Naive thymus-derived CD4-positive, alpha-beta T cell (primary cell): ENCODE results near the gene CITED4. TPM values are rescaled to one million over a fixed set of nuclear protein-coding genes. Genes with fewer than 3 reads are reported as not detected.

ENCODE experiments used
- ATAC-seq: fragments of 150-1000 bp; cut with Tn5 transposase; 2 replicates; pipeline ENCODE4 v1.10.0; 2021; ENCODE audit warnings: mild to moderate bottlenecking, moderate library complexity
- CTCF ChIA-PET: fragments of 350-600 bp; sonication (Branson Sonifier 250); formaldehyde crosslinking; loops from one replicate; lab custom pipeline; 2021; ENCODE audit warnings: antibody characterized with exemption; lab: Charles Lee
- POLR2A ChIA-PET: fragments of 350-600 bp; sonication (Branson Sonifier 250); formaldehyde crosslinking; loops from one replicate; lab custom pipeline; 2021; ENCODE audit warnings: antibody characterized with exemption, inconsistent platforms; lab: Charles Lee
- DNase-seq, 9 donors: peaks; one replicate each; pipeline versions ENCODE4 v3.0.0 to v3.0.0-alpha.2; 2020 to 2022; ENCODE audit warnings: mixed read lengths in 1 of 9
- H3K27ac ChIP-seq: one replicate; pipeline ENCODE4 v1.7.0; 2013; ENCODE audit warnings: mild to moderate bottlenecking, low read depth, low read length, moderate library complexity
- H3K27me3 ChIP-seq, 2 donors: one replicate each; pipeline ENCODE4 v1.7.0; 2013; ENCODE audit warnings: low read length in 2 of 2, mild to moderate bottlenecking in 2 of 2, moderate library complexity in 2 of 2; ENCODE audit not compliant: control insufficient read depth in 2 of 2, insufficient read depth in 2 of 2
- H3K36me3 ChIP-seq, 3 experiments: 1 replicate in 2 of 3; 2 replicates in 1 of 3; pipeline ENCODE4 v1.7.0; 2013; ENCODE audit warnings: low read length in 3 of 3, mild to moderate bottlenecking in 3 of 3, moderate library complexity in 1 of 3; ENCODE audit not compliant: insufficient read depth in 3 of 3, control insufficient read depth in 2 of 3
- H3K4me1 ChIP-seq, 2 donors: one replicate each; pipeline ENCODE4 v1.7.0; 2013; ENCODE audit warnings: low read length in 2 of 2, mild to moderate bottlenecking in 2 of 2, moderate library complexity in 1 of 2; ENCODE audit not compliant: control insufficient read depth in 2 of 2, insufficient read depth in 2 of 2
- H3K4me3 ChIP-seq: 2 replicates; pipeline ENCODE4 v1.7.0; 2013; ENCODE audit warnings: mild to moderate bottlenecking, low read length
- H3K9me3 ChIP-seq, 3 experiments: 1 replicate in 2 of 3; 2 replicates in 1 of 3; pipeline ENCODE4 v1.7.0; 2013; ENCODE audit warnings: low read length in 3 of 3; ENCODE audit not compliant: control insufficient read depth in 2 of 3
- H3K27ac Mint-ChIP-seq, 9 donors: one replicate each; pipeline ENCODE4 v1.8.0; 2020 to 2022; ENCODE audit warnings: mixed read lengths in 9 of 9, mild to moderate bottlenecking in 8 of 9, moderate library complexity in 5 of 9, inconsistent platforms in 2 of 9
- H3K27me3 Mint-ChIP-seq, 5 donors: one replicate each; pipeline ENCODE4 v1.8.0; 2021 to 2022; ENCODE audit warnings: mixed read lengths in 5 of 5, mild to moderate bottlenecking in 1 of 5
- H3K36me3 Mint-ChIP-seq, 5 donors: one replicate each; pipeline ENCODE4 v1.8.0; 2020 to 2022; ENCODE audit warnings: mixed read lengths in 5 of 5, mild to moderate bottlenecking in 3 of 5, inconsistent platforms in 1 of 5
- H3K4me1 Mint-ChIP-seq, 7 donors: one replicate each; pipeline ENCODE4 v1.8.0; 2020 to 2022; ENCODE audit warnings: mixed read lengths in 7 of 7, mild to moderate bottlenecking in 3 of 7, inconsistent platforms in 1 of 7
- H3K4me3 Mint-ChIP-seq, 10 donors: one replicate each; pipeline ENCODE4 v1.8.0; 2020 to 2022; ENCODE audit warnings: mild to moderate bottlenecking in 10 of 10, mixed read lengths in 10 of 10, moderate library complexity in 6 of 10, inconsistent platforms in 2 of 10
- H3K9me3 Mint-ChIP-seq, 11 donors: one replicate each; pipeline ENCODE4 v1.8.0; 2020 to 2022; ENCODE audit warnings: mixed read lengths in 11 of 11, mild to moderate bottlenecking in 4 of 11, inconsistent platforms in 1 of 11, moderate library complexity in 1 of 11
- intact Hi-C, 2 donors: fragments of 100-400 bp; cut with micrococcal nuclease; formaldehyde crosslinking; loops; one replicate each; pipeline ENCODE4 v1.15.1; 2023
- polyA plus RNA-seq, 2 donors: library from polyadenylated mRNA; unstranded; fragments of 300-500 nt; fragmentation: Illumina TruSeq; gene quantifications; one replicate each; pipeline ENCODE4 v1.2.3, GENCODE V29; 2021
- total RNA-seq, 6 experiments: library from RNA in 5 of 6; stranded (reverse) in 5 of 6; gene quantifications; 1 replicate in 5 of 6; 2 replicates in 1 of 6; pipeline ENCODE4 v1.2.3 and lab custom pipeline; 2021 to 2026

CITED4 gene
- total and polyA plus RNA-seq, 7 experiments from 2014 or later = 20.5 to 42.8 (median 28.9) TPM

- Mint-ChIP-seq H3K27me3 (peaks cover 41 to 65% (median 50%) of the 10 kb centered on the region in 5 donors), H3K9me3 (peaks cover 0 to 8% (median 1%) of the 10 kb centered on the region in 11 donors), H3K4me1 (peaks cover 0 to 14% (median 5%) of the 10 kb centered on the region in 7 donors), H3K36me3 (peaks cover 0 to 8% (median 5%) of the 10 kb centered on the region in 5 donors), H3K4me3 (no peak overlapping the region), H3K27ac (no peak overlapping the region)
- ChIA-PET CTCF (no interaction called here), POLR2A (no interaction called here)
- DNase-seq (no peak), ATAC-seq (no peak)
- H3K27ac ChIP-seq = no peak overlapping the region
- H3K36me3 ChIP-seq = no peaks in the 10 kb centered on the region
- H3K4me3 ChIP-seq = no peak overlapping the region
- H3K27me3 ChIP-seq = peaks cover 0 to 8% of the 10 kb centered on the region in 2 donors
- H3K4me1 ChIP-seq = no peaks in the 10 kb centered on the region
- intact Hi-C loops = no loop called here
- H3K9me3 ChIP-seq = no peaks in the 10 kb centered on the region
Measured at GRCh38 chr1:40887652-40888051, 25.5 kb upstream of the CITED4 start.

- H3K27ac Mint-ChIP-seq = no peak overlapping the region
- ChIA-PET POLR2A (no interaction called here), CTCF (interaction anchor here (0.6 kb wide), 1 partner anchor 658 kb away, joined by 4 read pairs; no protein-coding TSS in a partner anchor)
- peaks cover 0 to 8% (median 5%) of the 10 kb centered on the region in 5 donors for H3K36me3 Mint-ChIP-seq
- intact Hi-C loops = no loop called here
- no peak overlapping the region for H3K4me3 Mint-ChIP-seq
- Histone ChIP-seq H3K4me1 (no peaks in the 10 kb centered on the region), H3K9me3 (no peaks in the 10 kb centered on the region), H3K27me3 (peaks cover 0 to 8% of the 10 kb centered on the region in 2 donors), H3K27ac (no peak overlapping the region), H3K4me3 (no peak overlapping the region), H3K36me3 (no peaks in the 10 kb centered on the region)
- peaks cover 0 to 14% (median 5%) of the 10 kb centered on the region in 7 donors for H3K4me1 Mint-ChIP-seq
- DNase-seq = no peak
- no peak for ATAC-seq
- peaks cover 0 to 7% (median 2%) of the 10 kb centered on the region in 11 donors for H3K9me3 Mint-ChIP-seq
- peaks cover 46 to 70% (median 52%) of the 10 kb centered on the region in 5 donors for H3K27me3 Mint-ChIP-seq
Measured at GRCh38 chr1:40887012-40887378, 24.8 kb upstream of the CITED4 start.

GRCh38 chr1:40886318-40887011 lies 24.3 kb upstream of the CITED4 start:
- H3K27me3 ChIP-seq = peaks cover 0 to 8% of the 10 kb centered on the region in 2 donors
- CTCF ChIA-PET = interaction anchor here (0.6 kb wide), 1 partner anchor 657 kb away, joined by 4 read pairs; no protein-coding TSS in a partner anchor
- H3K9me3 Mint-ChIP-seq = peaks cover 0 to 7% (median 1%) of the 10 kb centered on the region in 11 donors

GRCh38 chr1:40884055-40884795 lies 22.1 kb upstream of the CITED4 start:
- H3K4me1 Mint-ChIP-seq = peaks cover 0 to 18% (median 5%) of the 10 kb centered on the region in 7 donors
- ChIA-PET POLR2A (no interaction called here), CTCF (no interaction called here)
- peaks cover 0 to 8% of the 10 kb centered on the region in 2 donors for H3K27me3 ChIP-seq
- peaks cover 46 to 62% (median 48%) of the 10 kb centered on the region in 5 donors for H3K27me3 Mint-ChIP-seq
- peak overlapping the region in 9 of 10 donors; percentile 3 to 80 (median 68) for H3K4me3 Mint-ChIP-seq
- no peak overlapping the region for H3K4me3 ChIP-seq
- ATAC-seq (no peak), DNase-seq (no peak)
- no peaks in the 10 kb centered on the region for H3K36me3 ChIP-seq
- H3K36me3 Mint-ChIP-seq = peaks cover 0 to 8% (median 5%) of the 10 kb centered on the region in 5 donors
- H3K27ac ChIP-seq = no peak overlapping the region
- intact Hi-C loops = no loop called here
- no peak overlapping the region for H3K27ac Mint-ChIP-seq
- peaks cover 0 to 7% (median 0%) of the 10 kb centered on the region in 11 donors for H3K9me3 Mint-ChIP-seq
- no peaks in the 10 kb centered on the region for H3K4me1 ChIP-seq
- H3K9me3 ChIP-seq = no peaks in the 10 kb centered on the region

More at GRCh38 chr1:40886318-40887011, 24.3 kb upstream of the CITED4 start:
- Histone ChIP-seq H3K4me1 (no peaks in the 10 kb centered on the region), H3K9me3 (no peaks in the 10 kb centered on the region), H3K27ac (no peak overlapping the region), H3K4me3 (no peak overlapping the region), H3K36me3 (no peaks in the 10 kb centered on the region)
- Mint-ChIP-seq H3K4me1 (peaks cover 0 to 14% (median 5%) of the 10 kb centered on the region in 7 donors), H3K27me3 (peaks cover 51 to 72% (median 52%) of the 10 kb centered on the region in 5 donors), H3K36me3 (peaks cover 0 to 8% (median 5%) of the 10 kb centered on the region in 5 donors), H3K4me3 (no peak overlapping the region), H3K27ac (no peak overlapping the region)
- POLR2A ChIA-PET = no interaction called here
- ATAC-seq (no peak), DNase-seq (no peak)
- intact Hi-C loops = no loop called here

GRCh38 chr1:40880813-40881549 lies 18.8 kb upstream of the CITED4 start:
- POLR2A ChIA-PET = interaction anchor here (0.6 kb wide), 1 partner anchor 12 kb away, joined by 3 read pairs; no protein-coding TSS in a partner anchor
- Histone ChIP-seq H3K9me3 (peaks cover 0 to 6% (median 0%) of the 10 kb centered on the region in 3 experiments), H3K4me3 (no peak overlapping the region), H3K27me3 (peaks cover 0 to 8% of the 10 kb centered on the region in 2 donors), H3K27ac (no peak overlapping the region), H3K4me1 (peaks cover 0 to 10% of the 10 kb centered on the region in 2 donors), H3K36me3 (no peaks in the 10 kb centered on the region)
- H3K27ac Mint-ChIP-seq = no peak overlapping the region
- H3K36me3 Mint-ChIP-seq = peaks cover 0 to 16% (median 4%) of the 10 kb centered on the region in 5 donors
- peaks cover 20 to 35% (median 32%) of the 10 kb centered on the region in 5 donors for H3K27me3 Mint-ChIP-seq
- ATAC-seq = no peak
- H3K4me1 Mint-ChIP-seq = peaks cover 0 to 22% (median 5%) of the 10 kb centered on the region in 7 donors
- intact Hi-C loops = no loop called here
- CTCF ChIA-PET = no interaction called here
- H3K9me3 Mint-ChIP-seq = peaks cover 0 to 14% (median 5%) of the 10 kb centered on the region in 11 donors
- H3K4me3 Mint-ChIP-seq = peak overlapping the region in 1 of 10 donors; percentile 13
- DNase-seq = no peak
